K562 (cell line): ENCODE measurements around the gene RABGAP1L. TPM values are rescaled to one million over a fixed set of nuclear protein-coding genes. Genes with fewer than 3 reads are reported as not detected.

Source experiments
- ATAC-seq: fragments of 200-7000 bp; cut with Tn5 transposase; 3 replicates; pipeline ENCODE4 v1.9.1; 2020; ENCODE audit warnings: moderate library complexity
- BruUV-seq: library from RNA; stranded (reverse); fragments of 400-500 nt; replicated peaks from 2 replicates; lab custom pipeline; 2021; lab: Mats Ljungman, UMichigan
- CTCF ChIA-PET: fragments of 300-600 bp; formaldehyde crosslinking; extraction: SDS; loops from one replicate; lab custom pipeline; 2021; ENCODE audit warnings: low intra/inter-chr PET ratio; lab: Yijun Ruan, JAX
- POLR2A ChIA-PET: fragments of 300-600, 350-650 bp; sonication (Branson Sonifier 250); formaldehyde crosslinking; extraction: SDS; loops from one replicate; lab custom pipeline; 2021; ENCODE audit warnings: antibody characterized with exemption, inconsistent platforms; lab: Yijun Ruan, JAX
- DNase-seq, 4 experiments: peaks; one replicate each; pipeline versions ENCODE4 v3.0.0 to v3.0.0-alpha.2; 2011 to 2018; ENCODE audit warnings: low spot score in 3 of 4, mixed read lengths in 3 of 4; ENCODE audit errors: extremely low read depth in 1 of 4
- FAIRE-seq: peaks from 2 replicates; lab custom pipeline; 2011; peaks lifted over from hg19 to GRCh38; lab: Jason Lieb, UNC
- H2AFZ ChIP-seq: 2 replicates; pipeline ENCODE4 v1.6.0; 2011; ENCODE audit warnings: low read depth, low read length, control low read depth, inconsistent platforms
- H3K27ac ChIP-seq: fragments of 200-600 bp; 3 replicates; pipeline ENCODE4 v1.8.0; 2011; ENCODE audit warnings: low read depth, mild to moderate bottlenecking, control low read depth, inconsistent platforms, low read length, moderate library complexity, mixed read lengths; ENCODE audit errors: extremely low read depth
- H3K27me3 ChIP-seq, 2 experiments: fragments of 300-600 bp in 1 of 2; 2 replicates in 1 of 2; 3 replicates in 1 of 2; pipeline versions ENCODE4 v1.6.0 to v1.8.0; 2011; ENCODE audit warnings: inconsistent platforms in 2 of 2, low read length in 2 of 2, mild to moderate bottlenecking in 1 of 2, mixed read lengths in 1 of 2, moderate library complexity in 1 of 2; ENCODE audit not compliant: control insufficient read depth in 2 of 2, insufficient read depth in 2 of 2
- H3K36me3 ChIP-seq: fragments of 300-600 bp; 3 replicates; pipeline ENCODE4 v1.8.0; 2011; ENCODE audit warnings: mild to moderate bottlenecking, low read length, inconsistent platforms; ENCODE audit not compliant: control insufficient read depth, insufficient read depth
- H3K4me1 ChIP-seq, 2 experiments: fragments of 200-600 bp in 1 of 2; replicated peaks in 1 of 2; 2 replicates in 1 of 2; 3 replicates in 1 of 2; pipeline versions ENCODE4 v1.5.1 to v1.8.0; 2011; ENCODE audit warnings: inconsistent platforms in 2 of 2, low read length in 2 of 2, mild to moderate bottlenecking in 1 of 2, mixed read lengths in 1 of 2, moderate library complexity in 1 of 2; ENCODE audit not compliant: control insufficient read depth in 2 of 2, insufficient read depth in 2 of 2
- H3K4me2 ChIP-seq: 2 replicates; pipeline ENCODE4 v1.6.1; 2011; ENCODE audit warnings: low read length, control low read depth, inconsistent platforms, mixed read lengths; ENCODE audit not compliant: insufficient read depth
- H3K4me3 ChIP-seq: fragments of 200-600 bp; sonication (generic), shearing (Covaris generic); 2 replicates; pipeline ENCODE4 v1.5.1; 2016; ENCODE audit warnings: control low read depth, inconsistent platforms
- H3K79me2 ChIP-seq: fragments of 200-600 bp; 3 replicates; pipeline ENCODE4 v1.8.0; 2011; ENCODE audit warnings: low read length, inconsistent platforms; ENCODE audit not compliant: control insufficient read depth, insufficient read depth
- H3K9ac ChIP-seq, 2 experiments: 2 replicates each; pipeline versions ENCODE4 v1.6.0 to v1.6.1; 2011; ENCODE audit warnings: low read depth in 2 of 2, low read length in 2 of 2, control low read depth in 1 of 2, inconsistent platforms in 1 of 2, mild to moderate bottlenecking in 1 of 2, mixed read lengths in 1 of 2; ENCODE audit not compliant: insufficient read depth in 1 of 2
- H3K9me1 ChIP-seq: one replicate; pipeline ENCODE4 v1.6.0; 2011; ENCODE audit warnings: inconsistent platforms, mild to moderate bottlenecking, low read length, moderate library complexity; ENCODE audit not compliant: control insufficient read depth, insufficient read depth
- H3K9me3 ChIP-seq: replicated peaks from 2 replicates; pipeline ENCODE4 v1.5.1; 2011; ENCODE audit warnings: low read depth, low read length, inconsistent platforms; ENCODE audit not compliant: control insufficient read depth, insufficient read depth
- H4K20me1 ChIP-seq: replicated peaks from 2 replicates; pipeline ENCODE4 v1.6.1; 2011; ENCODE audit warnings: low read length, inconsistent platforms, mixed read lengths; ENCODE audit not compliant: control insufficient read depth, insufficient read depth
- ARHGAP35 ChIP-seq: fragments of 450-650 bp; IDR thresholded peaks from 2 replicates; pipeline ENCODE4 v1.6.1; 2018; ENCODE audit not compliant: partially characterized antibody
- NCOA6 ChIP-seq: fragments of 450-650 bp; IDR thresholded peaks from 2 replicates; pipeline ENCODE4 v1.6.1; 2017; ENCODE audit warnings: mild to moderate bottlenecking
- NEUROD1 ChIP-seq: fragments of 150-350 bp; IDR thresholded peaks from 2 replicates; pipeline ENCODE4 v1.6.1; 2014; ENCODE audit warnings: borderline replicate concordance, low read length, low read depth; ENCODE audit not compliant: partially characterized antibody
- NONO ChIP-seq, 2 experiments: fragments of 200-400 bp in 1 of 2; fragments of 450-650 bp in 1 of 2; formaldehyde crosslinking in 1 of 2; IDR thresholded peaks; 2 replicates each; pipeline ENCODE4 v1.6.1; 2017; ENCODE audit warnings: low read depth in 2 of 2, mild to moderate bottlenecking in 2 of 2, moderate library complexity in 2 of 2, low read length in 1 of 2
- PHF21A ChIP-seq: fragments of 450-650 bp; IDR thresholded peaks from 2 replicates; pipeline ENCODE4 v1.6.1; 2017; ENCODE audit warnings: low read depth, borderline replicate concordance
- WGBS: fragments of 100-300 bp; shearing (Covaris generic); methylation state at CpG from one replicate; pipeline ENCODE4 v1.1.6; 2016; ENCODE audit warnings: low coverage, mixed read lengths; ENCODE audit not compliant: insufficient coverage; ENCODE audit errors: missing lambda C conversion rate; 5-methylcytosine and 5-hydroxymethylcytosine counted together
- in situ Hi-C: fragments of 300-500 bp; cut with MboI; formaldehyde crosslinking; loops from 4 replicates; pipeline ENCODE4 v1.15.0; 2018; ENCODE audit warnings: inconsistent platforms, mixed read lengths
- intact Hi-C: fragments of 100-400 bp; cut with micrococcal nuclease; formaldehyde crosslinking; loops from 2 replicates; pipeline ENCODE4 v1.14.2; 2022
- polyA plus RNA-seq, 8 experiments: library from polyadenylated mRNA; depleted of rRNA in 4 of 8; stranded (reverse) in 5 of 8; unstranded in 3 of 8; fragments of >200 nt; fragmentation: Nextera tagmentation in 2 of 8; fragmentation: Illumina TruSeq in 1 of 8; extraction: Ambion mirVana in 2 of 8; extraction: Trizol in 1 of 8; gene quantifications; 2 replicates each; pipeline versions ENCODE4 v1.2.1 to v1.2.3, GENCODE V29; 2011 to 2014; ENCODE audit warnings: inconsistent platforms in 1 of 8, missing spikeins in 1 of 8
- total RNA-seq, 7 experiments: library from RNA; depleted of rRNA in 6 of 7; stranded (reverse); fragments of >200 nt in 6 of 7; fragmentation: Illumina TruSeq in 2 of 7; extraction: Trizol in 2 of 7; gene quantifications; 2 replicates each; pipeline versions ENCODE4 v1.2.1 to v1.2.3, GENCODE V29; 2011 to 2021; ENCODE audit warnings: low replicate concordance in 1 of 7
- TF ChIP-seq, protein P1 (sequence below): sonication (generic); formaldehyde crosslinking; IDR thresholded peaks from 2 replicates; pipeline ENCODE4 v1.8.0; 2023; ENCODE audit warnings: missing genetic modification reagents, mild to moderate bottlenecking, borderline replicate concordance

Gene RABGAP1L
- total and polyA plus RNA-seq, 9 of the 15 experiments (the other 6 are each of a cell fraction or from before 2014, with no cell fraction given) = 16.5 to 44.9 (median 26.7) TPM

DNA sequence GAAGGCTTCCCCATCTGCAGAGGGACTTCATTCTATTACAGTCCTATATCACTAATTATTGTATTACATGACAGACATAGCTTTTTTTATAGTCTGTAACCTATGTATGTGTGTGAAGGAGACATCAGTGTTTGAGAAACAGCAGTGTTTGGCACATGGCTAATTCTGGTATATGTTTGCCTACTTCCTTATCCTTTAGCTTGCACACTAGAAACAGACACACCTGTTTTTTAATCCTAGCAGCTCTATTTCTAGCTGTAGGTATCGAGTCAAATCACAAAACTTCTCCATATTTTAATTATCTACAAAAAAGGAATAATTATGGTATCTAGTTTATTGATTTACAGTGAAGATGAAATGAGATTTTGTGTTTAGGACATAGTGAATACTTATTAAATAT, 711.0 kb downstream of the RABGAP1L start:
- intact Hi-C loops = no loop called here
- TF ChIP-seq PHF21A (no peak), NEUROD1 (no peak), NONO (IDR thresholded peaks at IDR 0.05; ENCODE audit: low read depth in 2 of 2, low read length in 1 of 2) (no peak), NCOA6 (no peak), ARHGAP35 (no peak)
- TF ChIP-seq, protein P1, sequence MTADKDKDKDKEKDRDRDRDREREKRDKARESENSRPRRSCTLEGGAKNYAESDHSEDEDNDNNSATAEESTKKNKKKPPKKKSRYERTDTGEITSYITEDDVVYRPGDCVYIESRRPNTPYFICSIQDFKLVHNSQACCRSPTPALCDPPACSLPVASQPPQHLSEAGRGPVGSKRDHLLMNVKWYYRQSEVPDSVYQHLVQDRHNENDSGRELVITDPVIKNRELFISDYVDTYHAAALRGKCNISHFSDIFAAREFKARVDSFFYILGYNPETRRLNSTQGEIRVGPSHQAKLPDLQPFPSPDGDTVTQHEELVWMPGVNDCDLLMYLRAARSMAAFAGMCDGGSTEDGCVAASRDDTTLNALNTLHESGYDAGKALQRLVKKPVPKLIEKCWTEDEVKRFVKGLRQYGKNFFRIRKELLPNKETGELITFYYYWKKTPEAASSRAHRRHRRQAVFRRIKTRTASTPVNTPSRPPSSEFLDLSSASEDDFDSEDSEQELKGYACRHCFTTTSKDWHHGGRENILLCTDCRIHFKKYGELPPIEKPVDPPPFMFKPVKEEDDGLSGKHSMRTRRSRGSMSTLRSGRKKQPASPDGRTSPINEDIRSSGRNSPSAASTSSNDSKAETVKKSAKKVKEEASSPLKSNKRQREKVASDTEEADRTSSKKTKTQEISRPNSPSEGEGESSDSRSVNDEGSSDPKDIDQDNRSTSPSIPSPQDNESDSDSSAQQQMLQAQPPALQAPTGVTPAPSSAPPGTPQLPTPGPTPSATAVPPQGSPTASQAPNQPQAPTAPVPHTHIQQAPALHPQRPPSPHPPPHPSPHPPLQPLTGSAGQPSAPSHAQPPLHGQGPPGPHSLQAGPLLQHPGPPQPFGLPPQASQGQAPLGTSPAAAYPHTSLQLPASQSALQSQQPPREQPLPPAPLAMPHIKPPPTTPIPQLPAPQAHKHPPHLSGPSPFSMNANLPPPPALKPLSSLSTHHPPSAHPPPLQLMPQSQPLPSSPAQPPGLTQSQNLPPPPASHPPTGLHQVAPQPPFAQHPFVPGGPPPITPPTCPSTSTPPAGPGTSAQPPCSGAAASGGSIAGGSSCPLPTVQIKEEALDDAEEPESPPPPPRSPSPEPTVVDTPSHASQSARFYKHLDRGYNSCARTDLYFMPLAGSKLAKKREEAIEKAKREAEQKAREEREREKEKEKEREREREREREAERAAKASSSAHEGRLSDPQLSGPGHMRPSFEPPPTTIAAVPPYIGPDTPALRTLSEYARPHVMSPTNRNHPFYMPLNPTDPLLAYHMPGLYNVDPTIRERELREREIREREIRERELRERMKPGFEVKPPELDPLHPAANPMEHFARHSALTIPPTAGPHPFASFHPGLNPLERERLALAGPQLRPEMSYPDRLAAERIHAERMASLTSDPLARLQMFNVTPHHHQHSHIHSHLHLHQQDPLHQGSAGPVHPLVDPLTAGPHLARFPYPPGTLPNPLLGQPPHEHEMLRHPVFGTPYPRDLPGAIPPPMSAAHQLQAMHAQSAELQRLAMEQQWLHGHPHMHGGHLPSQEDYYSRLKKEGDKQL (CRISPR knock-in tag) = no peak

More for the DNA sequence above, 711.0 kb downstream of the RABGAP1L start:
- Histone ChIP-seq H3K9ac (no peak overlapping the region), H3K4me1 (peaks cover 5 to 7% of the 10 kb centered on the region in 2 experiments; a peak in 3 of 5 replicates), H2AFZ (no peak overlapping the region), H3K36me3 (no peaks in the 10 kb centered on the region), H3K9me1 (no peaks in the 10 kb centered on the region), H3K9me3 (no peaks in the 10 kb centered on the region), H3K4me2 (no peak overlapping the region), H3K27me3 (no peaks in the 10 kb centered on the region), H4K20me1 (no peaks in the 10 kb centered on the region), H3K27ac (no peak overlapping the region), H3K4me3 (no peak overlapping the region), H3K79me2 (no peaks in the 10 kb centered on the region)
- 53% methylated on average over 1 of the region's 1 CpG for WGBS
- POLR2A ChIA-PET = no interaction called here
- no TSS peak for BruUV-seq
- in situ Hi-C loops = no loop called here
- FAIRE-seq (no peak), ATAC-seq (no peak), DNase-seq (no peak)
- CTCF ChIA-PET = no interaction called here
